ENCODE data around the gene CD274. TPM values are rescaled to one million over a fixed set of nuclear protein-coding genes. Genes with fewer than 3 reads are reported as not detected.
A peak's percentile ranks its signal among the peaks of the same experiment; 100 is the strongest.

Gene CD274
- total and polyA plus RNA-seq, 10 of the 15 experiments (the other 5 are each of a cell fraction or from before 2014, with no cell fraction given) = 9.4 to 128 (median 24.6) TPM

GRCh38 chr9:5445886-5446285, 4.5 kb upstream of the CD274 start:
- Histone ChIP-seq H3K27ac (ENCODE audit: control insufficient read depth, insufficient read depth) (no peak overlapping the region), H3K27me3 (replicated peaks in 1 of 2; ENCODE audit: control insufficient read depth in 2 of 2, insufficient read depth in 2 of 2, low read length in 1 of 2) (no peaks in the 10 kb centered on the region), H3K4me1 (ENCODE audit: control insufficient read depth, insufficient read depth, low read length) (peaks cover 38% of the 10 kb centered on the region), H4K20me1 (ENCODE audit: control insufficient read depth, insufficient read depth) (no peaks in the 10 kb centered on the region), H3K36me3 (ENCODE audit: control insufficient read depth in 2 of 2, insufficient read depth in 2 of 2, low read length in 1 of 2) (no peaks in the 10 kb centered on the region), H3K9me3 (replicated peaks; ENCODE audit: control insufficient read depth, insufficient read depth, low read length) (no peaks in the 10 kb centered on the region), H2AFZ (ENCODE audit: control insufficient read depth, low read depth, low read length) (no peak overlapping the region), H3K4me2 (ENCODE audit: control insufficient read depth, insufficient read depth) (no peak overlapping the region), H3K9ac (ENCODE audit: control insufficient read depth, insufficient read depth, low read length) (no peak overlapping the region), H3K4me3 (no peak overlapping the region), H3K79me2 (ENCODE audit: control insufficient read depth, insufficient read depth, low read length) (peaks cover 17% of the 10 kb centered on the region)
- no TSS peak for BruUV-seq (replicated peaks)
- in situ Hi-C loops (cut with MboI) = no loop called here
- DNase-seq (ENCODE audit: low read depth, low spot score) (no peak), FAIRE-seq (no peak), ATAC-seq (no peak)
- POLR2A ChIA-PET = interaction anchor here (5.5 kb wide), 1 partner anchor 8 kb away, joined by 66 read pairs; the partner anchor contains the start of gene PLGRKT
- intact Hi-C loops (cut with micrococcal nuclease; ENCODE audit: unreplicated experiment) = loop anchor here (10.0 kb wide), 1 partner anchor 781 kb away; the partner anchor contains the start of genes PLPP6 and SPATA6L
- SMC1A ChIA-PET (ENCODE audit: uncharacterized antibody, unreplicated experiment) = interaction anchor here (0.8 to 5.6 kb wide), 8 partner anchors 7 to 684 kb away, joined by 3 to 161 read pairs (median 6); partner anchors contain the start of genes PDCD1LG2 and PLGRKT
- CTCF ChIA-PET = interaction anchor here (1.4 kb wide), 1 partner anchor 20 kb away, joined by 5 read pairs; no protein-coding TSS in a partner anchor
- TF ChIP-seq SPI1 (IDR thresholded peaks at IDR 0.05; ENCODE audit: borderline replicate concordance, insufficient read depth, low read depth, low read length) (0 out of 2 replicates have a peak, but pooled peaks have one; percentile 33), IKZF2 (IDR thresholded peaks at IDR 0.05) (peak in 1 of 2 experiments; percentile 12; a peak in 1 of 4 replicates), FOXK2 (IDR thresholded peaks at IDR 0.05) (no peak)
- RAD21 ChIA-PET (ENCODE audit: unreplicated experiment) = interaction anchor here (5.3 kb wide), 1 partner anchor 72 kb away, joined by 59 read pairs; no protein-coding TSS in a partner anchor

DNA sequence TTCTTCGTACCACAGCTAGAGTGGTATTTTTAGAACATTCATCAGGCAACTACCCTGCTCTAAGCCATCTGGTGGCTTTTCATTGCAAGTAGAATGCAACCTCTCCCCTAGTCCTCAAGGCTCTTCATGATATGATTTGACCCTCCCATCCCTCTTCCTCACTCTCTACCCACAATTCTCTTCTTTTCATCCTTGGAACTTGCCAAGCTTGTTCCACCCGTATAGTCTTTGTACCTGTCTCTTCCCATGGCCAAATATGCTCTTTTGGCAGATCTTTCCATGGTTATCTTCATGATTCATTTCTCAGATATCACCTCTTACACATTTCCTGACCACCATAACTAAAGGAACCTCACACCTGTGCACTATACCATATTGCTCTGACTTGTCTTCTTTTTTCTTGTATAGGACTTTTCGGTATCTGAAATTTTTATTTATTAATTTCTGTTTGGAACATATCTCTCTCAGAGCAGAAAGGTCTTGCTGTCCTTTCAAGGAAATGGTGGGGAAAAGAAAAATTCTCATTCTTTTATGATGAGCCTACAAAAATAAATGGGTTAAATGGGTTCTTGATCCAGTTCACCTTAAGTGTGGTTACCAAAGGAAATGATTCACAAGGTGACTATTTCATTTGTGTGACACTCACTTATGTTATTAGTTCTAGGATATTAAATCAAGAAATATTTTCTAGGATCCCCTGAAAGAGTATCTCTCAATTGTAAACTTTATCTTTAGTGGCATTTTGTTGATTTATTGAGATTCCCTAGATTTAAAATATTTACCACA, 3.7 kb upstream of the CD274 start:
- H2AFZ ChIP-seq (ENCODE audit: control insufficient read depth, low read depth, low read length) = peak overlapping the region; percentile 62; the same call in 1 of the 2 replicates
- no peaks in the 10 kb centered on the region for H4K20me1 ChIP-seq (ENCODE audit: control insufficient read depth, insufficient read depth)
- ChIA-PET POLR2A (interaction anchor here (1.0 to 5.5 kb wide), 3 partner anchors 8 to 137 kb away, joined by 3 to 66 read pairs (median 58); partner anchors contain the start of gene PLGRKT), RAD21 (ENCODE audit: unreplicated experiment) (interaction anchor here (0.9 to 5.3 kb wide), 6 partner anchors 7 to 684 kb away, joined by 4 to 149 read pairs (median 72); partner anchors contain the start of genes PDCD1LG2 and PLGRKT), SMC1A (ENCODE audit: uncharacterized antibody, unreplicated experiment) (interaction anchor here (0.6 to 5.6 kb wide), 10 partner anchors 8 to 685 kb away, joined by 3 to 161 read pairs (median 6); partner anchors contain the start of genes PDCD1LG2 and PLGRKT), CTCF (interaction anchor here (0.8 to 4.6 kb wide), 6 partner anchors 8 to 684 kb away, joined by 3 to 172 read pairs (median 5); partner anchors contain the start of gene PDCD1LG2)
- no peak for DNase-seq (ENCODE audit: low read depth, low spot score)
- no peaks in the 10 kb centered on the region for H3K9me3 ChIP-seq (replicated peaks; ENCODE audit: control insufficient read depth, insufficient read depth, low read length)
- no TSS peak for BruUV-seq (replicated peaks)
- peak overlapping the region; percentile 97 for H3K27ac ChIP-seq (ENCODE audit: control insufficient read depth, insufficient read depth)
- no peaks in the 10 kb centered on the region for H3K36me3 ChIP-seq (ENCODE audit: control insufficient read depth in 2 of 2, insufficient read depth in 2 of 2, low read length in 1 of 2)
- ATAC-seq = no peak
- no peaks in the 10 kb centered on the region for H3K27me3 ChIP-seq (replicated peaks in 1 of 2; ENCODE audit: control insufficient read depth in 2 of 2, insufficient read depth in 2 of 2, low read length in 1 of 2)
- in situ Hi-C loops (cut with MboI) (no loop called here), intact Hi-C loops (cut with micrococcal nuclease; ENCODE audit: unreplicated experiment) (loop anchor here (10.0 kb wide), 1 partner anchor 782 kb away; the partner anchor contains the start of genes PLPP6 and SPATA6L)
- H3K4me2 ChIP-seq (ENCODE audit: control insufficient read depth, insufficient read depth) = peak overlapping the region; percentile 36; the same call in 1 of the 2 replicates
- no peak overlapping the region for H3K4me3 ChIP-seq
- H3K79me2 ChIP-seq (ENCODE audit: control insufficient read depth, insufficient read depth, low read length) = peaks cover 25% of the 10 kb centered on the region
- peaks cover 38% of the 10 kb centered on the region for H3K4me1 ChIP-seq (ENCODE audit: control insufficient read depth, insufficient read depth, low read length)
- FAIRE-seq = peak; percentile 13
- no peak overlapping the region for H3K9ac ChIP-seq (ENCODE audit: control insufficient read depth, insufficient read depth, low read length)
- WGBS (ENCODE audit: insufficient coverage, insufficient replicate concordance, low lambda C conversion rate, missing lambda C conversion rate) = 89% methylated on average over 3 of the region's 3 CpGs
- TF ChIP-seq, protein P1, sequence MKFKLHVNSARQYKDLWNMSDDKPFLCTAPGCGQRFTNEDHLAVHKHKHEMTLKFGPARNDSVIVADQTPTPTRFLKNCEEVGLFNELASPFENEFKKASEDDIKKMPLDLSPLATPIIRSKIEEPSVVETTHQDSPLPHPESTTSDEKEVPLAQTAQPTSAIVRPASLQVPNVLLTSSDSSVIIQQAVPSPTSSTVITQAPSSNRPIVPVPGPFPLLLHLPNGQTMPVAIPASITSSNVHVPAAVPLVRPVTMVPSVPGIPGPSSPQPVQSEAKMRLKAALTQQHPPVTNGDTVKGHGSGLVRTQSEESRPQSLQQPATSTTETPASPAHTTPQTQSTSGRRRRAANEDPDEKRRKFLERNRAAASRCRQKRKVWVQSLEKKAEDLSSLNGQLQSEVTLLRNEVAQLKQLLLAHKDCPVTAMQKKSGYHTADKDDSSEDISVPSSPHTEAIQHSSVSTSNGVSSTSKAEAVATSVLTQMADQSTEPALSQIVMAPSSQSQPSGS (IDR thresholded peaks at IDR 0.05; ENCODE audit: low read length) = no peak; the same call in 1 of the 2 replicates
- TF ChIP-seq GATAD2B (conservative IDR thresholded peaks at IDR 0.05; ENCODE audit: low read depth) (no peak), RAD21 (IDR thresholded peaks at IDR 0.05; ENCODE audit: insufficient read depth, low read depth, low read length) (0 out of 2 replicates have a peak, but pooled peaks have one; percentile 11), MEF2A (IDR thresholded peaks at IDR 0.05; ENCODE audit: insufficient read depth, low read depth, low read length) (0 out of 2 replicates have a peak, but pooled peaks have one; percentile 15), CREB1 (IDR thresholded peaks at IDR 0.05; ENCODE audit: low read depth) (no peak), GABPA (IDR thresholded peaks at IDR 0.05; ENCODE audit: low read depth) (no peak), SRF (IDR thresholded peaks at IDR 0.05; ENCODE audit: low read depth in 2 of 2, low read length in 2 of 2) (no peak), ASH2L (IDR thresholded peaks at IDR 0.05; ENCODE audit: borderline replicate concordance, low read depth) (no peak), CEBPB (IDR thresholded peaks at IDR 0.05; ENCODE audit: borderline replicate concordance in 1 of 2, low read depth in 2 of 2, low read length in 2 of 2) (no peak), ZNF207 (IDR thresholded peaks at IDR 0.05; ENCODE audit: borderline replicate concordance) (no peak), CHD1 (IDR thresholded peaks at IDR 0.05; ENCODE audit: low read depth, low read length) (no peak)

All from GM12878 (cell line).